ENCODE results near the gene CCDC90B. TPM values are rescaled to one million over a fixed set of nuclear protein-coding genes. Genes with fewer than 3 reads are reported as not detected.

Gene CCDC90B
- total RNA-seq, 2 experiments from 2014 or later: 39.3 to 47.4 TPM

DNA sequence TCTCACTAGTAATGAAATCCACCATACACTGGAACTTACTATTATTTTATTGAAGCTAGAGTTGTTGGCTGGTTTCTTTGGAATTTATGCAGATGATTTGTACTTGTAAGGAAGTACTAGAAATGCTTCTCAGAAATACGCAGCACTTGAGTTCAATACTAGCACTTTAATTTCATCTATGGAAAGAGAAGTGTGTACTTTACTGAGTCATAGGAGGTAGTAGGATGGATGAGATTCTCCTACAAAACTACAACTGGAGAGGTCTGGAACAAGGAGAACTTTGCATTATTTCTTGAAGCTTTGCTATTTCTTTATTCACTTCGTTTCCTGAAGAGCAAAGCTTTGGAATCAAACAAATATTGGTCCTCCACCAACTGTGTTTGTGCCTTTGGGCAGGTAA, 44.1 kb upstream of the CCDC90B start:
- Histone ChIP-seq H3K4me3 (ENCODE audit: low read depth, low read length, poor library complexity, severe bottlenecking) (no peak overlapping the region), H3K9me2 (ENCODE audit: insufficient read depth, low read length) (no peaks in the 10 kb centered on the region), H3K4me1 (ENCODE audit: insufficient read depth, low read length, poor library complexity, severe bottlenecking) (no peaks in the 10 kb centered on the region), H3K4me2 (ENCODE audit: low read length) (no peak overlapping the region), H2AFZ (ENCODE audit: low read length) (no peak overlapping the region), H4K20me1 (ENCODE audit: insufficient read depth, low read length) (no peaks in the 10 kb centered on the region), H3K79me2 (ENCODE audit: insufficient read depth, low read depth, low read length) (no peaks in the 10 kb centered on the region), H3K9me3 (ENCODE audit: low read length) (no peaks in the 10 kb centered on the region), H3K36me3 (ENCODE audit: insufficient read depth, low read length) (no peaks in the 10 kb centered on the region), H3K27ac (ENCODE audit: low read depth, low read length, poor library complexity, severe bottlenecking) (no peak overlapping the region)
- ChIA-PET POLR2A (interaction anchor here (0.6 kb wide), 1 partner anchor 1201 kb away, joined by 4 read pairs; no protein-coding TSS in a partner anchor), CTCF (ENCODE audit: unreplicated experiment) (no interaction called here)
- intact Hi-C loops (cut with micrococcal nuclease; ENCODE audit: unreplicated experiment): no loop called here
- BruUV-seq (replicated peaks): no TSS peak
- TF ChIP-seq, protein P1, sequence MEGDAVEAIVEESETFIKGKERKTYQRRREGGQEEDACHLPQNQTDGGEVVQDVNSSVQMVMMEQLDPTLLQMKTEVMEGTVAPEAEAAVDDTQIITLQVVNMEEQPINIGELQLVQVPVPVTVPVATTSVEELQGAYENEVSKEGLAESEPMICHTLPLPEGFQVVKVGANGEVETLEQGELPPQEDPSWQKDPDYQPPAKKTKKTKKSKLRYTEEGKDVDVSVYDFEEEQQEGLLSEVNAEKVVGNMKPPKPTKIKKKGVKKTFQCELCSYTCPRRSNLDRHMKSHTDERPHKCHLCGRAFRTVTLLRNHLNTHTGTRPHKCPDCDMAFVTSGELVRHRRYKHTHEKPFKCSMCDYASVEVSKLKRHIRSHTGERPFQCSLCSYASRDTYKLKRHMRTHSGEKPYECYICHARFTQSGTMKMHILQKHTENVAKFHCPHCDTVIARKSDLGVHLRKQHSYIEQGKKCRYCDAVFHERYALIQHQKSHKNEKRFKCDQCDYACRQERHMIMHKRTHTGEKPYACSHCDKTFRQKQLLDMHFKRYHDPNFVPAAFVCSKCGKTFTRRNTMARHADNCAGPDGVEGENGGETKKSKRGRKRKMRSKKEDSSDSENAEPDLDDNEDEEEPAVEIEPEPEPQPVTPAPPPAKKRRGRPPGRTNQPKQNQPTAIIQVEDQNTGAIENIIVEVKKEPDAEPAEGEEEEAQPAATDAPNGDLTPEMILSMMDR (conservative IDR thresholded peaks at IDR 0.05; ENCODE audit: low read length): no peak
- no peak for TF ChIP-seq EZH2phosphoT487 (IDR thresholded peaks at IDR 0.05; ENCODE audit: borderline replicate concordance, low read depth, low read length)
- DNase-seq (ENCODE audit: low spot score): no peak

DNA sequence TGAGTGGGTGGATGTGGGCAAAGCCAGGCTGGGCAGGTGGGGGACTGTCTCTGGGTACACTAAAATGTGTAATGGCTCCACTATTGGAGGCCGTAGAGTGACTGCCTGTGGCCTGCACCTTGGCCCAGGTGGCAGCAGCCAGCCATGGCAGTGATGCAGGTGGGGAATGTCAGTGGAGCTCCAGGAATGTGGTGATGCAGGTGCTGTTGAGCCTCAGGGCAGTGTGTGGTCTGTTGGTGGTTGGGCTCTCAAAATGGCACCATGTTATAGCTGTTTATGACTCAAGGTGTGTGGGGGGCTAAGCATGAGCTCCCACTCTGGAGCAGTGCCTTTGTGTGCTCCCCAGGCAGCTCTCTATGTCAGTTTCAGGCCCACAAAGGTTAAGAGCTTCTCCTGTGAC, 40.2 kb upstream of the CCDC90B start:
- Histone ChIP-seq H3K36me3 (ENCODE audit: insufficient read depth, low read length) (no peaks in the 10 kb centered on the region), H2AFZ (ENCODE audit: low read length) (no peak overlapping the region), H3K4me2 (ENCODE audit: low read length) (no peak overlapping the region), H3K4me1 (ENCODE audit: insufficient read depth, low read length, poor library complexity, severe bottlenecking) (no peaks in the 10 kb centered on the region), H3K79me2 (ENCODE audit: insufficient read depth, low read depth, low read length) (no peaks in the 10 kb centered on the region), H3K9me3 (ENCODE audit: low read length) (no peaks in the 10 kb centered on the region), H3K4me3 (ENCODE audit: low read depth, low read length, poor library complexity, severe bottlenecking) (no peak overlapping the region), H4K20me1 (ENCODE audit: insufficient read depth, low read length) (no peaks in the 10 kb centered on the region), H3K27ac (ENCODE audit: low read depth, low read length, poor library complexity, severe bottlenecking) (no peak overlapping the region), H3K9me2 (ENCODE audit: insufficient read depth, low read length) (no peaks in the 10 kb centered on the region)
- intact Hi-C loops (cut with micrococcal nuclease; ENCODE audit: unreplicated experiment): no loop called here
- CTCF ChIA-PET (ENCODE audit: unreplicated experiment): no interaction called here
- TF ChIP-seq, protein P1 (conservative IDR thresholded peaks at IDR 0.05; ENCODE audit: low read length): no peak
- no peak for TF ChIP-seq EZH2phosphoT487 (IDR thresholded peaks at IDR 0.05; ENCODE audit: borderline replicate concordance, low read depth, low read length)
- POLR2A ChIA-PET: no interaction called here
- BruUV-seq (replicated peaks): no TSS peak
- no peak for DNase-seq (ENCODE audit: low spot score)

DNA sequence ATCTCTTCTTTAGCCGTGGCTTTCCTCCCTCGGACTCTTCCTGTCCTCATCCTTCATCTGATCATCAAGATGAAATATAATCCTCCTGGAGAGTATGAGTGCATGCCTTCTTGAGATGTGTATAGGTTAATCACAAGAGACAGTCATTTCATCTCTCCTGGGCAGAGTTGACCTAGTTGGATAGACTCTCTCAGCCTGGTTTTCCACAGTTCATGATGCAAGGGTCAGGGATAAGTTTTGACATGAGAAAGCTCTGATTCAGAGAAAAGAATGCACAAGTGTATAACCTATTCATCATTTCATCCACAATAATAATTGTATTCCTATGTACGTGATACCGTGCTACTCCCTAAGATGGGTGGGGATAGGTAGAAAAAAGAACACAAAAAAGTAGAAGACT, 33.2 kb upstream of the CCDC90B start:
- no peak for TF ChIP-seq EZH2phosphoT487 (IDR thresholded peaks at IDR 0.05; ENCODE audit: borderline replicate concordance, low read depth, low read length)
- TF ChIP-seq, protein P1 (conservative IDR thresholded peaks at IDR 0.05; ENCODE audit: low read length): no peak
- intact Hi-C loops (cut with micrococcal nuclease; ENCODE audit: unreplicated experiment): no loop called here
- no TSS peak for BruUV-seq (replicated peaks)
- Histone ChIP-seq H3K79me2 (ENCODE audit: insufficient read depth, low read depth, low read length) (no peaks in the 10 kb centered on the region), H3K4me2 (ENCODE audit: low read length) (no peak overlapping the region), H4K20me1 (ENCODE audit: insufficient read depth, low read length) (no peaks in the 10 kb centered on the region), H3K4me1 (ENCODE audit: insufficient read depth, low read length, poor library complexity, severe bottlenecking) (no peaks in the 10 kb centered on the region), H3K9me2 (ENCODE audit: insufficient read depth, low read length) (no peaks in the 10 kb centered on the region), H3K4me3 (ENCODE audit: low read depth, low read length, poor library complexity, severe bottlenecking) (no peak overlapping the region), H3K27ac (ENCODE audit: low read depth, low read length, poor library complexity, severe bottlenecking) (no peak overlapping the region), H3K9me3 (ENCODE audit: low read length) (no peaks in the 10 kb centered on the region), H2AFZ (ENCODE audit: low read length) (no peak overlapping the region), H3K36me3 (ENCODE audit: insufficient read depth, low read length) (no peaks in the 10 kb centered on the region)
- CTCF ChIA-PET (ENCODE audit: unreplicated experiment): no interaction called here
- POLR2A ChIA-PET: interaction anchor here (0.8 to 1.2 kb wide), 3 partner anchors 27 to 362 kb away, joined by 3 read pairs; no protein-coding TSS in a partner anchor
- no peak for DNase-seq (ENCODE audit: low spot score)

Data from OCI-LY7 (cell line).